Endometrial microvascular endothelial cells (primary cell): Measurements from ENCODE around the gene POU6F2. TPM values are rescaled to one million over a fixed set of nuclear protein-coding genes. Genes with fewer than 3 reads are reported as not detected.
"Not testable (repeated sequence)": the region's sequence is repeated elsewhere in the genome, so short reads cannot be mapped to it uniquely, and the experiment has no call there.

Experiments used
- in situ Hi-C: cut with HindIII; loops from 2 replicates; pipeline ENCODE4 v1.10.0; 2017; ENCODE audit warnings: low sequenced_read_pairs, low pct_unique_long_range_greater_than_20kb; ENCODE audit errors: inconsistent ontology term
- total RNA-seq: library from RNA; depleted of rRNA; stranded (reverse); fragments of >200 nt; gene quantifications from one replicate; pipeline ENCODE4 v1.2.3, GENCODE V29; 2015; ENCODE audit errors: inconsistent ontology term

Gene POU6F2
- total RNA-seq = not detected

DNA sequence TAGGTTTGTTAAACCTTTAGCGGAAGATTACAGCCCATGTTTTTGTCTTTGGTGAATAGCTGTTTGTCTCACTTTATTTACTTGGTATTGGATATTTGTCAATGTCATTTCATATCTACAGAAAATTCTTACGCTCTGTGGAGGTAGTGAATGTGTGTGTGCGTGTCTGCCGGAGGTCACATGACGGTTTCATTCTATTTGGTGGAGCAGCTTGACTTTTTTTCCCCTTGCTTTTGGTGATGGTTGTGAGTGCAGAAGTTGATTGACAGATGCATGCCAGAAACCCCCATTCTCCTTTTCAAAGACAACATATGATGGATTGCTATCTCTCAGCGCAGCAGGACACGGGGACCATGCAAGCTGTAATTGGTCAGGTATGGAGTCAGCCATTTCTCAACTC, at the start of gene POU6F2:
Gene POU6F2 (plus strand): TSS at position 225 of the 400 bp plus-strand sequence. CDS start 45 bp downstream, at position 270.
- in situ Hi-C loops = no loop called here

DNA sequence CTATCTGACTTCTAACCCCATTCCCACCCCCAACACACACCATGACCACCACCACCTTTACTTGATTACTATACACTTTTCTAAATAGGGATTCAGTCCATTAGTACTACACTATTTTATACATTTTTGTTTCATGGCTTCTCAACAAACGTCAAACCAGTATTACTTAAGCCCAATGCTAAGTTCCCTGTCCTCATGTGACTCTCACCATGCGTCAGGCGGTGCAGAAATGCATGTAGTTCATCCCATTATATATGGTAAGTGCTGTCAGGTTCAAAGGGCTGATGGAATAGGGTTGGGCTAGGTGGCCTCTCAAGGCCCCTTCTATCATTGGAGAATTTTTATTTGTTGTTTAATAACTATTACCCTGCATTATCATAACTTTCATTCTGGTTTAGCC, 49.2 kb upstream of the POU6F2 start:
- in situ Hi-C loops = no loop called here

DNA sequence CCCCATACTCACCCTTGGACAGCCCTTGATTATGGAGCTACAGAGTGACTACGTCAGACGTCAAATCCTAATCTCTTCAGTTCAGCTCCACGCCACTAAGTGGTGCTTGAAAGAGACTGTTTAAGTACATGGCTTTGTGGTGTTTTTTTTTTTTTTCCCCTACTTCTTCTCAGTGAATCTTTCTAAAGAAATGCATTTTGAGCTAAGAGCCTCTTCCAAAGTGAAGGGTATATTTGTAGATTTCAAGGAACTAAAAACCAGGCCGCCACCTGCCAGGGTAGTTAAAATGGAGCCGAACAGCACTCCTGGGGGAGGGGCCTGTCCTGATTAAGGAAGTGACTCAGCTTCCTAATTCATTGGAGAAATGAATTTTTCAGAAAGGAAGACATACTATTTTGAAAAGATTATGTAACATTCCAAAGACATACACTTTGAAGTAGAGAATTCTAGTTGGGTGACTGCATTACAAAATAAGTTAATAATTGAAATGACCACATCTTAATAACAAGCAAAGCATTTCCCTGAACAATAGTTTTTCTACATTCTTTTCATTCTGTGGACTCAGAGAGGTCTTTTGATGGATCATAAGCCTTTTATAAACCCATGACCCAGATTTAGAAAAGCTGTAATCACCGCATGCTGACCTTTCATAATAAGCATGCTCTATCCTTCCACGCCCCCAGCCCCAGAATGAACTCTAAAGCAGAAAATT, 48.1 kb upstream of the POU6F2 start:
- in situ Hi-C loops = no loop called here

- in situ Hi-C loops = no loop called here
Observed at GRCh38 chr7:38932509-38933168, 45.1 kb upstream of the POU6F2 start.

DNA sequence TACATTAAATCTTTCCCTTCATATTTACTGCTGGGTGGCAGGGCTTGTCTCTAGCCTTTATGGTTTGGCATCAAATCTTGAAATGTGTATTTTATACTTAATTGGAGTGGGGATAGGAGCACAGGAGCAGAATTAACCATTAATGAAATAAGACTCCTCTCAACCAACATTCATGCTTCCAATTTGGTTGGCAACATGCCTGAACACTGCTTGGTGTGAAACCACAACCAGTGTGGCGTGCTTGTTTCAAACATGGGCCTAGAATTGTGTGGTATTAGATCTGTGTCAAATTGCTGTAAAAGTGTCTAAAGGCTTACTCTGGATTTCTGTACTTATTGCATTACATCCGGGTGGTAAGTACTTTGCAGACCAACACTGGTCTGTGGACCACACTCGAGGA, 43.7 kb upstream of the POU6F2 start:
- in situ Hi-C loops = no loop called here

DNA sequence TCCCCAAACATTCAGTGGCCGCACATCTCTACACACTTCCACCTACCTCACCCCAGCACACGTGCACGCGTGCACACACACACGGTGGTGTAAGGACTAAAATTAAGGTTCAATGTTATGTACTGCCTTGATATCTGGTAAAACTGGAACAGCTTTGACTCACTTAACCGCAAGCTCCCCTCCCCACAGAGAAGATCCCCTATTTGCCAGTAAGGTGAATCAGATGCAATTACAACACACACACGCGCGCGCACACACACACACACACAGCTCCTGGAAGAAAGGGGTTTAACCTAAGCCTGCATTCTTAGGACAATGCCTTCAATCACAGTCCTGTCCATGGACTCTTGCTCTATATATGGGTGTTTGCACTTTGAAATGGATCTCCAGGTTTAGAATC, 43.2 kb upstream of the POU6F2 start:
- in situ Hi-C loops = no loop called here

DNA sequence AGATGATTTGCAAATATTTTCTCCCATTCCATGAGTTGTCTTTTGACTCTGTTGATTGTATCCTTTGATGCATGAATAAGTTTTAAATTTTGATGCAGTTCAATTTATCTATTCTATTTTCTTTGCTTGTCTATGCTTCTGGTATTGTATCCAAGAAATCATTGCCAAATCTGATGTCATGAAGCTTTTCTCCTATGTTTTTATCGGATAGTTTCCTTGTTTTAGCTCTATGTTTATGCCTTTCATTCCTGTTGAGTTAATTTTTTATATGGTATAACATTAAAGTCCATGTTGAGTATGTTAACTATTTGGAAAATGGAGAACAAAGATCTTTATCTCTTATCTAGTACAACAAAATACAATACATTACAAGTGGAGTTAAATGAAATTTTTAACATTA, 41.1 kb upstream of the POU6F2 start:
- in situ Hi-C loops = no loop called here

GRCh38 chr7:38938001-38938485, 39.7 kb upstream of the POU6F2 start:
- in situ Hi-C loops = no loop called here

- in situ Hi-C loops = no loop called here
Observed at GRCh38 chr7:38938589-38938988, 39.1 kb upstream of the POU6F2 start.

DNA sequence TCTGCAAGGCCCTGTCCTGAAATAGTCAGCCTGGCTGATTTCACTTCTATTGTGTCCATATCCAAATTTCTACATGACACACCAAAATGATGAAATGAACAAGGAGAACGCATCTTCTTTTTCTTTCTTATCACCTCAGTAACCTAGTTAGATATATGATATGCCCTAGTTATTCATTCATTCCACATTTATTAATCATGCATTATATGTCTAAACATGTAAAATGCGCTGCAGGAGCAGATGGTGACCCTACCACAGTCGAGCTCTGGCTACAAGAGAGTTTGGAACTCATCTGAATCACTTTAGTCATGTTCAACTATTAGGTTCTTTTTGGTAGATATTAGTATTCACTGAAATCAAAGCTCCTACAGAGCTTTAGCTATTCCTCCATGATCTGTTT, 36.9 kb upstream of the POU6F2 start:
- in situ Hi-C loops = no loop called here

GRCh38 chr7:38942431-38943051, 35.2 kb upstream of the POU6F2 start:
- in situ Hi-C loops = no loop called here

- in situ Hi-C loops = not testable (repeated sequence)
Observed at GRCh38 chr7:38947541-38947940, 30.2 kb upstream of the POU6F2 start.

- in situ Hi-C loops = no loop called here
Observed at GRCh38 chr7:38950309-38950708, 27.4 kb upstream of the POU6F2 start.

DNA sequence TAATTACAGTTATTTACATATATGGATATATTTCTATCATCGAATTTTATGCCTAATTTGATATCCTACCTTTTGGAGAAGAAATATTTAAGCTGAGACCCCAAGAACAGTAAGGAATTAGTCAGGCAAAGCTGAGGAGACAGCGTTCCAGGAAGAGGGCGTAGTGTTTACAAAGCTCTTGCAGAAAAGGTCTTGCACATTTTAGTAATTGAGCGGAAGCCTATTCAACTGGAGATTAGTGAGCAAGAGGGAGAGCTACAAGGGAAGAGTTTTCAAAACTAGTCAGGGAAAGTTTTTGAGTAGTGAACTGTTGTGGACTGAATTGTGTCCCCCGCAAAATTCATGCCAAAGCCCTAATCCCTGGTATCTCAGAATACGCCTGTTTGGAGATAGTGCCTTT, 26.5 kb upstream of the POU6F2 start:
- in situ Hi-C loops = no loop called here

GRCh38 chr7:38953227-38953626, 24.5 kb upstream of the POU6F2 start:
- in situ Hi-C loops = no loop called here

- in situ Hi-C loops = no loop called here
Observed at GRCh38 chr7:38953971-38954370, 23.7 kb upstream of the POU6F2 start.

DNA sequence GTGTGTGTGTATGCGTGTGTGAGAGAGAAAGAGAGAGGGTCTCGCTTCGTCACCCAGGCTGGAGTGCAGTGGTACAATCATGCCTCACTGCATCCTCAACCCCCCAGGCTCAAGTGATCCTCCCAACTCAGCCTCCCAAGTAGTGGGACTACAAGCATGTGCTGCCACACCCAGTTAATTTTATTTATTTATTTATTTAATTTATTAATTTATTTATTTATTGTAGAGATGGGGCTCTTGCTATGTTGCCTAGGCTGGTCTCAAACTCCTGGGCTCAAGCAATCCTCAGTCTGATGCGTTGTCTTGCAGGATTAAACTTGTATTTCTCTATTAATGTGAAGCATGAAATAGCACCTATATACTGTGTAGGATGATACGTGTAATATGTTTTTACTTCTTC, 21.8 kb upstream of the POU6F2 start:
- in situ Hi-C loops = no loop called here

GRCh38 chr7:38962028-38962427, 15.7 kb upstream of the POU6F2 start:
- in situ Hi-C loops = no loop called here

DNA sequence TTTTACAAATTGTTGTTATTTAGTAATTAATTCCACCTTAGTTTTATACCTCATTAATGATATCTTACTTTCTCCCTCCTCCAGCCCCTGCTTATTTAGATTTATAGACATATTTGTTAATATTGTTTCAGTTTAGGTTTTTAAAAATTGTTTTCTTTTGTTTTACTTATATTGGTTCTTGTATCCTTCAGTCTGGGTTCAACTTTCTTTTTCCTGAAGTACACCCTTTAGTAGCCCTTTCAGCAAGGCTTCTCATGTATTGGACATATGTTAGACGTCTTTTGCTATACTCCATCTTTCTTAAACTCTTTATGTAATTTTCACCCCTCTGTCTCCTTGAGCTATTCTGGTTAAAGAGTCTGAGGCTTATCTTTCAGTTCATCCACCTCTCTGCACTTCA, 12.8 kb upstream of the POU6F2 start:
- in situ Hi-C loops = no loop called here

- in situ Hi-C loops = no loop called here
Observed at GRCh38 chr7:38973760-38974159, 3.9 kb upstream of the POU6F2 start.
